Stimulated activated naive CD8-positive, alpha-beta T cell treated with anti-CD3 and anti-CD28 coated beads, Interleukin-15, Interleukin-2, amounts not matched to agents 100 ng/mL and 50 ng/mL, for 24 hours (primary cell): ENCODE results near the gene ACOT2.

Experiments used
- H3K27ac Mint-ChIP-seq: one replicate; pipeline ENCODE4 v1.8.0; 2021; ENCODE audit warnings: mild to moderate bottlenecking, mixed read lengths
- H3K27me3 Mint-ChIP-seq: one replicate; pipeline ENCODE4 v1.8.0; 2021; ENCODE audit warnings: mixed read lengths
- H3K36me3 Mint-ChIP-seq: one replicate; pipeline ENCODE4 v1.8.0; 2021; ENCODE audit warnings: low read depth, mixed read lengths
- H3K4me1 Mint-ChIP-seq: one replicate; pipeline ENCODE4 v1.8.0; 2021; ENCODE audit warnings: low read depth, mixed read lengths
- H3K4me3 Mint-ChIP-seq: one replicate; pipeline ENCODE4 v1.8.0; 2021; ENCODE audit warnings: mild to moderate bottlenecking, mixed read lengths
- H3K9me3 Mint-ChIP-seq: one replicate; pipeline ENCODE4 v1.8.0; 2021; ENCODE audit warnings: mixed read lengths

ACOT2 gene

GRCh38 chr14:73620268-73620667 is 51.3 kb downstream of the ACOT2 start:
- H3K4me3 Mint-ChIP-seq = no peak overlapping the region
- no peaks in the 10 kb centered on the region for H3K36me3 Mint-ChIP-seq
- H3K4me1 Mint-ChIP-seq = no peaks in the 10 kb centered on the region
- H3K27ac Mint-ChIP-seq = no peak overlapping the region
- no peaks in the 10 kb centered on the region for H3K9me3 Mint-ChIP-seq
- H3K27me3 Mint-ChIP-seq = no peaks in the 10 kb centered on the region

- Mint-ChIP-seq H3K4me1 (no peaks in the 10 kb centered on the region), H3K27ac (no peak overlapping the region), H3K27me3 (no peaks in the 10 kb centered on the region), H3K9me3 (no peaks in the 10 kb centered on the region), H3K36me3 (no peaks in the 10 kb centered on the region), H3K4me3 (no peak overlapping the region)
Observed at GRCh38 chr14:73623504-73624054, 54.6 kb downstream of the ACOT2 start.
